Measurements from ENCODE around the gene CMIP.
"Not testable (repeated sequence)": the region's sequence is repeated elsewhere in the genome, so short reads cannot be mapped to it uniquely, and the experiment has no call there.

CMIP gene

DNA sequence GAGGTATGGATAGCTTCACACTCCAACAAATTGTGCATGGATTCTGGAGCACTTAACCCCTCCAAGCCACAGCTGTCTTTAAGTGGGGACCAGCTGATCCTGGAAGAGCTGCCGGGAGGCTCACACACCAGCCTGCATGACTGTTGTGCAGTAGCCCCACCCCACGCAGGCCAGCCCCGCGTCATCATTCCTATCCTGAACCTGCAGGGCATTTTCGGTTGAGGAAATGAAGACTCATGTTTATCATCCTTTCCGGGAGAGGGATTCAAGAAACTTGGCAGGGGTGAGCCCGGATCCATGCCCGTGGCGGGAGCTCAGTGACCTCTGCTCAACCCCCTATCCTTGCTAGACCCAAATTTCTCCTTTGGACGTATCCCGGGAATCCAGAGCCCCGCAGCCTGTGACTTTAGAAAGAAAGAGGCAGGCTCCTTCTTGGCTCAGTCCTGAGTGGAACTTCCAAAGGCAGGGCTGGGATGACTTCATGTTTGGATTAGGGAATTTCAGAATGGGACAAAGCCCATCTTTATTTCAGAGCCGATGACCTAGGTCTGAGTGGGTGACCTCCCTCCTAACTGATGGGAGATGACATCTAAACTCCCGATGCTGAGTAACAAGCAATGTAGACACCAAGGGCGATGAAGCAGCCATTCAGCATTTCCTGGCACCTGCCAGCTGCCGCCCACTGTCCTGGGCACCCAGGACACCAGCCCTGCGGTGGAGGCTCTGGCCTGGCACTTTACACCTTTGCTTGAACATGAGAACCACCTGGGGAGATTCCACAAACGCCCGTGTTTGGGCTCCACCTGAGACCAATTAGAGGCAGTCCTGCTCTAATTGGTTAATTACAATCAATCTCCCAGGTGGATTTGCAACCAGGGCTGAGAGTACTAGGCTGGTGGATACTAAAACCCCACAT lies 43.3 kb upstream of the CMIP start:
- ChIA-PET POLR2A (no interaction called here), CTCF (no interaction called here)
- no peak for DNase-seq (ENCODE audit: extremely low spot score)
- TF ChIP-seq L3MBTL2 (conservative IDR thresholded peaks at IDR 0.05) (no peak), HDGF (IDR thresholded peaks at IDR 0.05; ENCODE audit: borderline replicate concordance) (no peak), SP1 (IDR thresholded peaks at IDR 0.05) (no peak), CTBP1 (IDR thresholded peaks at IDR 0.05; ENCODE audit: borderline replicate concordance) (no peak), ELF4 (IDR thresholded peaks at IDR 0.05) (no peak), TARDBP (IDR thresholded peaks at IDR 0.05) (no peak), LEF1 (IDR thresholded peaks at IDR 0.05; ENCODE audit: borderline replicate concordance) (no peak), BHLHE40 (IDR thresholded peaks at IDR 0.05; ENCODE audit: borderline replicate concordance) (no peak), SUZ12 (IDR thresholded peaks at IDR 0.05) (no peak), FOXM1 (IDR thresholded peaks at IDR 0.05; ENCODE audit: borderline replicate concordance) (no peak), ARNT (IDR thresholded peaks at IDR 0.05) (no peak), PKNOX1 (IDR thresholded peaks at IDR 0.05) (no peak), ZNF384 (IDR thresholded peaks at IDR 0.05) (no peak), FOXA1 (IDR thresholded peaks at IDR 0.05) (no peak), FOXK2 (IDR thresholded peaks at IDR 0.05) (no peak), NFRKB (IDR thresholded peaks at IDR 0.05) (no peak)

DNA sequence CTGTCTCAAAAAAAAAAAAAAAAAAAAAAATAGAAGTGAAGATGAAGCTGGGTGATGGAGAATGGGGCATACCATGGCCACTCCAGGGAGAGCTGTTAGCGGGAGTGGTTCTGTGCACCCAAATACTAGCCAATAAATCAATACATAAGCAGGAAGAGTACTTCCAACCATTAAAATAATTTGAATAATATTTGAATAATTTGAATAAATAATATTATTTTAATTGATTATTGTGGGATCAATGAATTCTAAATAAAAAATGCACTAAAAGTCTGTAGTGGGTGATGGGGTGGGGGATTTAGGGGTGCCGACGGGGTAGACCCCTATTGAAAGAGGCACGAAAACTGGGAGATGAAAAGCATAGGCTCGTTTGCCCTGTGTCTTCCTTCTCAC lies 41.4 kb upstream of the CMIP start:
- ChIA-PET CTCF (interaction anchor here (0.7 kb wide), 2 partner anchors 183 to 320 kb away, joined by 3 to 4 read pairs; no protein-coding TSS in a partner anchor), POLR2A (no interaction called here)
- TF ChIP-seq FOXM1 (IDR thresholded peaks at IDR 0.05; ENCODE audit: borderline replicate concordance) (no peak), CTBP1 (IDR thresholded peaks at IDR 0.05; ENCODE audit: borderline replicate concordance) (no peak), SP1 (IDR thresholded peaks at IDR 0.05) (no peak), HDGF (IDR thresholded peaks at IDR 0.05; ENCODE audit: borderline replicate concordance) (no peak), SUZ12 (IDR thresholded peaks at IDR 0.05) (no peak), FOXK2 (IDR thresholded peaks at IDR 0.05) (no peak), PKNOX1 (IDR thresholded peaks at IDR 0.05) (no peak), FOXA1 (IDR thresholded peaks at IDR 0.05) (no peak), BHLHE40 (IDR thresholded peaks at IDR 0.05; ENCODE audit: borderline replicate concordance) (no peak), LEF1 (IDR thresholded peaks at IDR 0.05; ENCODE audit: borderline replicate concordance) (no peak), ELF4 (IDR thresholded peaks at IDR 0.05) (no peak), NFRKB (IDR thresholded peaks at IDR 0.05) (no peak), L3MBTL2 (conservative IDR thresholded peaks at IDR 0.05) (no peak), ZNF384 (IDR thresholded peaks at IDR 0.05) (no peak), ARNT (IDR thresholded peaks at IDR 0.05) (no peak), TARDBP (IDR thresholded peaks at IDR 0.05) (no peak)
- DNase-seq (ENCODE audit: extremely low spot score) = no peak

GRCh38 chr16:81403601-81404391 lies 40.8 kb upstream of the CMIP start:
- TF ChIP-seq ARNT (IDR thresholded peaks at IDR 0.05) = no peak
- POLR2A ChIA-PET = no interaction called here
- DNase-seq (ENCODE audit: extremely low spot score) = peak; percentile 90
- CTCF ChIA-PET = interaction anchor here (0.7 to 0.9 kb wide), 8 partner anchors 13 to 371 kb away, joined by 3 to 5 read pairs (median 3); no protein-coding TSS in a partner anchor

- DNase-seq (ENCODE audit: extremely low spot score); POLR2A ChIA-PET; CTCF ChIA-PET: not testable (repeated sequence)
Measured at GRCh38 chr16:81405002-81405401, 39.6 kb upstream of the CMIP start.

GRCh38 chr16:81405702-81406113 lies 38.9 kb upstream of the CMIP start:
- TF ChIP-seq BHLHE40 (IDR thresholded peaks at IDR 0.05; ENCODE audit: borderline replicate concordance) = no peak
- TF ChIP-seq CTBP1 (IDR thresholded peaks at IDR 0.05; ENCODE audit: borderline replicate concordance) = no peak
- TF ChIP-seq L3MBTL2 (conservative IDR thresholded peaks at IDR 0.05) = no peak
- no peak for TF ChIP-seq LEF1 (IDR thresholded peaks at IDR 0.05; ENCODE audit: borderline replicate concordance)
- no peak for TF ChIP-seq ARNT (IDR thresholded peaks at IDR 0.05)
- no peak for TF ChIP-seq NFRKB (IDR thresholded peaks at IDR 0.05)
- no peak for TF ChIP-seq PKNOX1 (IDR thresholded peaks at IDR 0.05)
- no peak for TF ChIP-seq TARDBP (IDR thresholded peaks at IDR 0.05)
- no peak for TF ChIP-seq HDGF (IDR thresholded peaks at IDR 0.05; ENCODE audit: borderline replicate concordance)
- no peak for TF ChIP-seq ELF4 (IDR thresholded peaks at IDR 0.05)
- no peak for TF ChIP-seq SP1 (IDR thresholded peaks at IDR 0.05)
- TF ChIP-seq FOXA1 (IDR thresholded peaks at IDR 0.05) = no peak
- no peak for TF ChIP-seq FOXM1 (IDR thresholded peaks at IDR 0.05; ENCODE audit: borderline replicate concordance)
- no peak for TF ChIP-seq FOXK2 (IDR thresholded peaks at IDR 0.05)
- no peak for TF ChIP-seq ZNF384 (IDR thresholded peaks at IDR 0.05)
- TF ChIP-seq SUZ12 (IDR thresholded peaks at IDR 0.05) = no peak
- CTCF ChIA-PET = no interaction called here
- POLR2A ChIA-PET = no interaction called here
- peak; percentile 53 for DNase-seq (ENCODE audit: extremely low spot score)
